ENCODE measurements around the gene SNAPC3. TPM values are rescaled to one million over a fixed set of nuclear protein-coding genes. Genes with fewer than 3 reads are reported as not detected.

The SNAPC3 gene
- total RNA-seq, 2 donors from 2014 or later: 39.4 to 46.5 TPM

DNA sequence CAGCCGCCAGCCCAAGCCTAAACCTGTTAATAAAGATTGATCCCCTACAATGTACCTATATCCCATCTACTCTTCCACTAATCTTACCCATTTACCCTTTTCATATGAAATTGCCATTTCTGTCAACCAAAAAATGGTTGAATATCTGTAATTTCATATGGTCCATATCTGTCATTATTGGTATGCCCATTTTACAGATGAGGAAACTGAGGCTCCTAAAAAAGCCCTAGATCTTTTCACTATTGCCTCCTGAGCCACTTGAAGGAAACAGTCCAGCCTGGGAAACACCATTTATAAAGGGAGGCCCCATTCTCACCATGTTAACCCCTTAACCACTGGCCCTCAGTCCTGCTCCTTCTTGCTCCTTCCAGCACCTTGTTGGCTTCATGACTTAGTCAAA is 41.2 kb upstream of the SNAPC3 start:
- Histone ChIP-seq H3K4me1 (ENCODE audit: control insufficient read depth in 1 of 2, low read depth in 2 of 2) (peaks cover 3 to 11% of the 10 kb centered on the region in 2 donors), H3K27me3 (replicated peaks; ENCODE audit: insufficient read depth) (no peaks in the 10 kb centered on the region), H3K4me3 (no peak overlapping the region), H3K36me3 (no peaks in the 10 kb centered on the region), H3K27ac (no peak overlapping the region), H3K9me3 (no peaks in the 10 kb centered on the region)
- TF ChIP-seq, protein P1, sequence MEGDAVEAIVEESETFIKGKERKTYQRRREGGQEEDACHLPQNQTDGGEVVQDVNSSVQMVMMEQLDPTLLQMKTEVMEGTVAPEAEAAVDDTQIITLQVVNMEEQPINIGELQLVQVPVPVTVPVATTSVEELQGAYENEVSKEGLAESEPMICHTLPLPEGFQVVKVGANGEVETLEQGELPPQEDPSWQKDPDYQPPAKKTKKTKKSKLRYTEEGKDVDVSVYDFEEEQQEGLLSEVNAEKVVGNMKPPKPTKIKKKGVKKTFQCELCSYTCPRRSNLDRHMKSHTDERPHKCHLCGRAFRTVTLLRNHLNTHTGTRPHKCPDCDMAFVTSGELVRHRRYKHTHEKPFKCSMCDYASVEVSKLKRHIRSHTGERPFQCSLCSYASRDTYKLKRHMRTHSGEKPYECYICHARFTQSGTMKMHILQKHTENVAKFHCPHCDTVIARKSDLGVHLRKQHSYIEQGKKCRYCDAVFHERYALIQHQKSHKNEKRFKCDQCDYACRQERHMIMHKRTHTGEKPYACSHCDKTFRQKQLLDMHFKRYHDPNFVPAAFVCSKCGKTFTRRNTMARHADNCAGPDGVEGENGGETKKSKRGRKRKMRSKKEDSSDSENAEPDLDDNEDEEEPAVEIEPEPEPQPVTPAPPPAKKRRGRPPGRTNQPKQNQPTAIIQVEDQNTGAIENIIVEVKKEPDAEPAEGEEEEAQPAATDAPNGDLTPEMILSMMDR (IDR thresholded peaks at IDR 0.05): no peak
- ATAC-seq (ENCODE audit: insufficient number of reproducible peaks, low FRiP score, low read depth) (no peak), DNase-seq (ENCODE audit: low spot score) (no peak)

DNA sequence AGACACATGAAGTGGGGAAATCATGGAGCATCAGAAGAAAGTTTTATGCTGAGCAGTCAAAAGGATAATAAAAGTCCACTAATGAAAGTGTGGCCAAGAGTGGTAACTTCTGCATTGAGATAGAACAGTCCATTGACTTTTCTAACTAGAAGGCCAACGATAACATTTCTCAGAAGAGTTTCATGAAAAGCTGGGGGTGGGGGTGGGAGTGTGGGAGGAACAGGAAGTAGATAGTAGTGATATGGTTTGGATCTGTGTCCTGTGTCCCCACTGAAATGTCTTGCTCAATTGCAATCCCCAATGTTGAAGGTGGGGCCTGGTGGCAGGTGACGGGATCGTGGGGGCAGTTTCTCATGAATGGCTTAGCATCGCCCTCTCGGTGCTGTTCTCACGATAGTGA is 36.2 kb upstream of the SNAPC3 start:
- ATAC-seq (ENCODE audit: insufficient number of reproducible peaks, low FRiP score, low read depth): no peak
- no peaks in the 10 kb centered on the region for H3K4me1 ChIP-seq (ENCODE audit: control insufficient read depth in 1 of 2, low read depth in 2 of 2)
- no peaks in the 10 kb centered on the region for H3K9me3 ChIP-seq
- no peaks in the 10 kb centered on the region for H3K36me3 ChIP-seq
- no peak for DNase-seq (ENCODE audit: low spot score)
- H3K27me3 ChIP-seq (replicated peaks; ENCODE audit: insufficient read depth): no peaks in the 10 kb centered on the region
- no peak overlapping the region for H3K4me3 ChIP-seq
- H3K27ac ChIP-seq: no peak overlapping the region
- TF ChIP-seq, protein P1 (IDR thresholded peaks at IDR 0.05): no peak

DNA sequence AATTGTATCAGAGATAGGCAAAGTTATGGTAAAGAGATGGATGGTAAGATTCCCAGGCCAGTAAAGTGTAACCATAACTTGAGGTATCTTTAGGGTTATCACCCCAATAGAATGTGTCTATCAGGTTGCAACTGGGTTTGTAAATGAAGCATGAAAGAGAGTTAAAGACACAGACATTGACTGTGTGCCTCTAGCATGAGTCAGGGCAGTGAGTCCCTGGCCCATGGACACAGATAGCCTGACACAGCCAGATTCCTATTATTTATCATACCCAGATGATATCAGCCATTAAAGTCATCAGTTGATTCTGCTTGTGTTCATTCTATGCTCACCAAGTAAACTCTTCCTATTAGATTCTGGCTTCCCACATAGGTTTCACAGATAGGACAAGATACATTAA is 33.5 kb upstream of the SNAPC3 start:
- no peak overlapping the region for H3K27ac ChIP-seq
- no peaks in the 10 kb centered on the region for H3K9me3 ChIP-seq
- H3K4me1 ChIP-seq (ENCODE audit: control insufficient read depth in 1 of 2, low read depth in 2 of 2): peaks cover 7 to 16% of the 10 kb centered on the region in 2 donors
- no peak for DNase-seq (ENCODE audit: low spot score)
- H3K4me3 ChIP-seq: no peak overlapping the region
- H3K27me3 ChIP-seq (replicated peaks; ENCODE audit: insufficient read depth): no peaks in the 10 kb centered on the region
- ATAC-seq (ENCODE audit: insufficient number of reproducible peaks, low FRiP score, low read depth): no peak
- TF ChIP-seq, protein P1 (IDR thresholded peaks at IDR 0.05): no peak
- no peaks in the 10 kb centered on the region for H3K36me3 ChIP-seq

DNA sequence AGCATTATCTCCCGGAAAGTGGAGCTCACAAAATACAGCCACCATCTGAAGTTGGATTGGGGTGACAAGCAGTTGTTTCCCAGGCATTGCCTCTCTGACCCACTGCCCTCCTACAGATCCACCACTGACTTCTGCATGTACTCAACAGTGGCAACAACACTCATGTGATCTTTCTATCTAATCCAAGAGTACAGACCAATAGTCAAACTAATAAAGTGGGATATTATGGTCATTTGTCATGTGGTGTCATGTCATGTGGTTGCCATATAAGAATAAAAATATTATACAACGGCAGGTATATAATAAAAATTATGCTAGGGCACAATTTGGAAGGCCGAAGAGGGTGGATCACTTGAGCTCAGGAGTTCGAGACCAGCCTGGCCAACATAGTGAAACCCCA is 33.0 kb upstream of the SNAPC3 start:
- Histone ChIP-seq H3K4me3 (no peak overlapping the region), H3K36me3 (no peaks in the 10 kb centered on the region), H3K9me3 (no peaks in the 10 kb centered on the region), H3K27me3 (replicated peaks; ENCODE audit: insufficient read depth) (no peaks in the 10 kb centered on the region), H3K4me1 (ENCODE audit: control insufficient read depth in 1 of 2, low read depth in 2 of 2) (peaks cover 7 to 16% of the 10 kb centered on the region in 2 donors), H3K27ac (no peak overlapping the region)
- no peak for DNase-seq (ENCODE audit: low spot score)
- ATAC-seq (ENCODE audit: insufficient number of reproducible peaks, low FRiP score, low read depth): no peak
- TF ChIP-seq, protein P1 (IDR thresholded peaks at IDR 0.05): no peak

DNA sequence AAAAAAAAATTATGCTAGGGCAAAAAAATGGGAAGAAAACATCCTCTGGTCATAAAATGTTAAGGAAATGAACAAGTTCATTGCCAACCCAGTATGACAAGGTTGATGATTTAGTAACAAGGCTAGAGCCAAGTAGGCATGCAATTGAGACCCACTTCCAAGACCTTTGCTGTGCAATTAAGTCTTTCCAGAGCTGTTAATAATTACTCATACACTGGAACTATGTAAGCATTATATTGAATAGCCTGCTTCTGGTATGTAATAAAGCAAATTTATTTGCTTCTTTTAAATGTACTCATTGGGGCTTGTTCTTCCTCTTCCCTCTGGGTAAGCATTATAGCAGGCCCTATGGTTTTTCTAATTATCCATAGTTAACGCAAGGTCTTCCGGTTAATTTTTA is 32.5 kb upstream of the SNAPC3 start:
- Histone ChIP-seq H3K4me3 (no peak overlapping the region), H3K36me3 (no peaks in the 10 kb centered on the region), H3K27me3 (replicated peaks; ENCODE audit: insufficient read depth) (no peaks in the 10 kb centered on the region), H3K9me3 (no peaks in the 10 kb centered on the region), H3K4me1 (ENCODE audit: control insufficient read depth in 1 of 2, low read depth in 2 of 2) (peaks cover 7 to 16% of the 10 kb centered on the region in 2 donors), H3K27ac (no peak overlapping the region)
- DNase-seq (ENCODE audit: low spot score) (no peak), ATAC-seq (ENCODE audit: insufficient number of reproducible peaks, low FRiP score, low read depth) (no peak)
- TF ChIP-seq, protein P1 (IDR thresholded peaks at IDR 0.05): no peak
